ENCODE data around the gene CDH10.

CDH10 gene

GRCh38 chr5:24644761-24645160, at the start of gene CDH10:
Gene CDH10 (minus strand): TSS chr5:24644978. CDS start chr5:24593490, 51,488 bp downstream.
- DNase-seq: peak; percentile 89 to 93

GRCh38 chr5:24693609-24694008, 48.8 kb upstream of the CDH10 start:
- no peak for DNase-seq

- DNase-seq: no peak
Observed at GRCh38 chr5:24691074-24691473, 46.3 kb upstream of the CDH10 start.

DNA sequence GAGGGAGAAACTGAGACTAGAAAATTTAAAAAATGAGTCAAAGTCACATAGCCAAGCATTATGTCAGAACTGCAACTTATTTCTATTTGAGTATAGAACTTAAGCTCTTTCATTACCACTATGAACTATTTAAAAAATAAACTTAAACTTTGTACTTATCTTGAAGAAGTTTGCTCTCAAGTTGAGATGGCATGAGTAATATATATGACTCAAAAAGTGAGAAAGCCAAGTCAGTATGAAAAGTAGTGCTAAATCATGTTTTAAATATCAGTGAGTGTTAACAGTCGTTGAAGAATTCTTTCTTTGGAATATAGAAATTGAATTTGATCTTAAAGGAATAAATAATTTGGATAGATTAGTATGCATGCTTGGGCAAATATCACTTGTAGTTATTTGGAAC, 36.3 kb upstream of the CDH10 start:
- DNase-seq: no peak

GRCh38 chr5:24668050-24668449, 23.3 kb upstream of the CDH10 start:
- no peak for DNase-seq

- DNase-seq: no peak
Observed at GRCh38 chr5:24649531-24649930, 4.8 kb upstream of the CDH10 start.

DNA sequence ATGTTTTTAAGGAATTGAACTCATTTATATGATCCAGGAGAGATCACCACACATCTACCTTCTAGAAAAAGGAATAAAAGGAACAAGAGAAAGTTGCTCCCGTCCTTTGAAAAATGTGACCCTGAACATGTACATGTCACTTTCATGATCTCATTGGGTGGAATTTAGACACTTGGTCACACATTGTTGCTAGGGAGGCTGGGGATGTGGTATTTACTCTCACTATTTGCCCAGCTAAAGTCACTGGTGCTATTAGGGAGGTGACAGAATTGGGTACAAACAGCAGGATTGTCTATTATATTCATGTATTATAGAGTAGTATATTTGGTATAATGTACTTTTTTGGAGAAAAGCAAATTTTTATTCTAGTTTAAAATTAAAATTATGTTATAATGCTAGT, 2.1 kb upstream of the CDH10 start:
- DNase-seq: peak; percentile 38 to 56

DNA sequence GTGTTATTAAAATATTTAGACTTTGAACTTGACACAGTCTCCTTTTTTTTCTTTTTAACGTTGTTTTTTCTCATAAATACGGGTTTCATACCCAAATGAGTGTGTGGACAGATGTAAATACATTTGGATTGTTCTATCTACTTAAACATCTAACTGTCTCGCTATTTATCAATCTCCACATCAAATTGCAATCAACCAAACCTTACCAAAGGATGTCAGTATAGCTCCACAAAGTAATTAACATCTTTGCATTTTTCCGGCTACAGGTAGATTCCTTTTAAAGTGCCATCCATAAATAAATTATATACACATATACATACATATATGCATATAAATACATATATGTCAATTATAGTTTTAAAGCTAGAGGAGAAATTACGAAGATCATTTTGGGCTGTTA, 705 bp upstream of the CDH10 start:
- peak in 1 of 2 experiments; percentile 46 for DNase-seq

GRCh38 chr5:24643880-24644279, 898 bp downstream of the CDH10 start:
- no peak for DNase-seq

DNA sequence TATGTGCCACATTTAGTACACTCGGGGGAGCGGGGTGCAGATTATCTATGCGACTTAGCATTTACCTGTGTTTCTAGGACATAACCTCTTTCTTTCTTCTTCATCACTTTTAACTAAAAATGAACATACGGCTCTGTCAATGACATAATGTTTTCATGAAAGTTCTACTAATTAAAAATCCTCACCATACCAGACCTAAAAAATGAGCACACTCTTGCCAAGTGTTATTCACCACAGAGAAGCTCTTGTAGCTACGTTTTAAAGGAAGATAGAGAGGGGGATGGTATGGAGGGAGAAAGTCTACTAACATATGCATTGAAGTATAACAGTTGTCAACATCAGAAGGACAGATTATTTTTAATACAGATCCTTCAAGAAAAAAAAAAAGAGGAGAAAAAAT, 1.6 kb downstream of the CDH10 start:
- no peak for DNase-seq

DNA sequence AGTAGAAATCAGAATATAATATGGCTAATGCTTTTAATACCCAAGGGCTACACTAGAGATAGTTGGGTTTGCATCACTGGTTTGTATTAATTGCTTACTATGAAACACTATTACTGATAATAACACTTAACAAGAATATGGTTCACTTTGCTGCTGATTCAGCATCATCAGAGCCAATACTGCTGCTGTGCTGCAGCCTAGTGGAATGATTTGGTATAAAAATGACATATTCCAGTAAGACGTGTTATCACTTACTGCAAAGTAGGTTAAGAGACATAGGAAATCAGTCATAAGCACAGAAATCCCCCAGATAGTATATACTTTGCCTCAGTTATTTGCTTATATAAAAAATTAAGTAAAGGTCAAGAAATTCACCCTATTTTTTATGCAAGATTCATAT, 2.8 kb downstream of the CDH10 start:
- DNase-seq: peak; percentile 60 to 81

GRCh38 chr5:24635209-24635608, 9.6 kb downstream of the CDH10 start:
- DNase-seq: no peak

GRCh38 chr5:24633715-24634325, 11.0 kb downstream of the CDH10 start:
- DNase-seq: peak; percentile 79 to 82

DNA sequence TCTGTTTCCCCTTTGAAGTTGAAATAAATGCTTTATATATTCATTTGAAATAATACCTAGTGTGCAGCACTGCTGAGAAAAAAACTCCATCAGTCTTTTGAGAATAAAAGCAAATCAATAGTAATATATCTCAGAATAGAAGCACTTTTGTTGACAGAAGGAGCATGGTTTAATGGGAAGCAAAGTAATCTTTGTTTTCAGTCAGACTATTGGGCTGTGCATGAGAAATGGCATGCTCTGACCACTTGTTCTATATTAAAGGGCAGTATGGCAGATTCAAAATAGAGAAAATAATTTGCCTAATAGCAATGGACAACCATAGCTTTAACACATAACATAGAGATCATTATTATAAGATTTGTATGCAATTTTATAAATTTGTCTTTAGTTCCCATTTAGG, 12.4 kb downstream of the CDH10 start:
- no peak for DNase-seq

GRCh38 chr5:24630918-24631317, 13.9 kb downstream of the CDH10 start:
- DNase-seq: no peak

GRCh38 chr5:24629798-24630197, 15.0 kb downstream of the CDH10 start:
- no peak for DNase-seq

DNA sequence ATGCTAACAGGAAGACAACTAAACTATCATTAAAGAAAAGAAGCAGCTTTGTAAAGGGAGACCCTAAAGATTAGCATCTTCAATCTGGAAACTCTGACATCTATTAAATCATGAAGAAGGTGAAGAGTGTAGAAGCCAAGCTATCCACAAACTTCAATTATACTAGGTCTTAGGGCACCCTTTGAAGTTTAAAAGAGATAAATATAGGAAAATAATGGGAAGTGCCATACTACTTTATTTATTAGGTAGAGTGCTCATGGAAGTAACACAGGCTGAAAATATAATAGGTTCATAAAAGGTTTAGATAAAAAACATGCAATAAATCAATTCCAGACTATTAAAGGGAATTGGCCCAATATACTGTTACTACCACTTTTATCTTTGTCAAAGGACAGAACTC, 19.9 kb downstream of the CDH10 start:
- no peak for DNase-seq

- no peak for DNase-seq
Observed at GRCh38 chr5:24623624-24624023, 21.2 kb downstream of the CDH10 start.

GRCh38 chr5:24623031-24623430, 21.7 kb downstream of the CDH10 start:
- peak in 1 of 2 experiments; percentile 45 for DNase-seq

DNA sequence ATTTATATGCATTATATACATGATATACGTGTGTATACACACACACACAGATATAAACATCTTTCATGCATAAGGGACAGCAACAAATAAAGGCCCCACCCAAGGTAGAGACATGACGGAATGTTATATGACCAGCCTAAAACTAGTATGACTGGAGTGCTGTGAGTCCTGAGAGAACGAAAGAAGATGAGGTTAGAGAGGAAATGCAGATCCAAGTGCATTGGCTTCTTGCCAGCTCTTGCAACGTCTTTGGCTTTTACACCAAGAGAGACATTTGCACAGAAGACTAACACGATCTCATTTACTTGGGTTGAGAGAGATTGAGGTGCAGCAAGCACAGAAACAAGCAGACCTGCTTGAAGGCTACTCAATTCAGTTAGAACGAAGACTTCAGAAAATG, 23.0 kb downstream of the CDH10 start:
- peak in 1 of 2 experiments; percentile 43 for DNase-seq

DNA sequence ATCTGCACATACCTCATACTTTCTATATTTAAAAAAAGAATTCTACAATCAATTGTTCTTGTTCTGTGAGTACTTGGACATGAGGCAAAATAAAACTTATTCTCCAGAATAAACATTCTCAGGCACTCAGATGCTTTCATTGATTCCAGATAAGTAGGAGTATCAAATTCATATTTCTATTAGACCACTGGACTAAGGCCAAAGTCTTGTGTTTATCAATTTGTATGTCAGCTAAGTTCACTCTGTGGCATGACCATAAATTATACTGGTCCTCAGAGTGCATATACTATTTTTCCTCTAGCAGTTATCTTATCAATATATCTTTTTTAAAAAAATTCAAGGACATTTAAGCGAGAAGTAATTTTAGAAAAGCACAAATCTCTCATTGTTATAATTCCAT, 28.2 kb downstream of the CDH10 start:
- no peak for DNase-seq

GRCh38 chr5:24615159-24615558, 29.6 kb downstream of the CDH10 start:
- no peak for DNase-seq

- DNase-seq: no peak
Observed at GRCh38 chr5:24609706-24610105, 35.1 kb downstream of the CDH10 start.

GRCh38 chr5:24606971-24607370, 37.8 kb downstream of the CDH10 start:
- peak; percentile 40 to 71 for DNase-seq

GRCh38 chr5:24602188-24602587, 42.6 kb downstream of the CDH10 start:
- DNase-seq: peak in 1 of 2 experiments; percentile 41
